Endothelial cell of umbilical vein (primary cell): Measurements from ENCODE around the gene FNBP1. TPM values are rescaled to one million over a fixed set of nuclear protein-coding genes. Genes with fewer than 3 reads are reported as not detected.

Source experiments
- BruUV-seq: library from RNA; stranded (reverse); fragments of 400-500 nt; replicated peaks from 2 replicates; lab custom pipeline; 2021; lab: Mats Ljungman, UMichigan
- CTCF ChIA-PET: fragments of 300-600, 350-600 bp; sonication (Branson Sonifier 250); formaldehyde crosslinking; loops from one replicate; lab custom pipeline; 2021; ENCODE audit warnings: antibody characterized with exemption, inconsistent platforms; lab: Charles Lee
- POLR2A ChIA-PET: fragments of 300-600, 350-600 bp; sonication (Branson Sonifier 250); formaldehyde crosslinking; loops from one replicate; lab custom pipeline; 2021; ENCODE audit warnings: antibody characterized with exemption, inconsistent platforms; lab: Charles Lee
- DNase-seq: peaks from one replicate; pipeline ENCODE4 v3.0.0-alpha.2; 2011; ENCODE audit warnings: low read depth, low spot score
- FAIRE-seq: peaks from 2 replicates; lab custom pipeline; 2011; peaks lifted over from hg19 to GRCh38; lab: Jason Lieb, UNC
- H2AFZ ChIP-seq: 2 replicates; pipeline ENCODE4 v1.6.0; 2012; ENCODE audit warnings: low read depth, low read length, control low read depth, inconsistent platforms
- H3K27ac ChIP-seq: 2 replicates; pipeline ENCODE4 v1.5.1; 2011; ENCODE audit warnings: low read depth, mild to moderate bottlenecking, control low read depth, low read length, moderate library complexity; ENCODE audit not compliant: insufficient read depth
- H3K27me3 ChIP-seq, 2 experiments: 2 replicates each; pipeline versions ENCODE4 v1.6.0 to v1.6.1; 2011; ENCODE audit warnings: low read length in 2 of 2, mixed read lengths in 1 of 2; ENCODE audit not compliant: control insufficient read depth in 2 of 2, insufficient read depth in 2 of 2
- H3K36me3 ChIP-seq, 2 experiments: 2 replicates in 1 of 2; 3 replicates in 1 of 2; pipeline ENCODE4 v1.5.1; 2011; ENCODE audit warnings: low read length in 2 of 2, mild to moderate bottlenecking in 1 of 2, moderate library complexity in 1 of 2; ENCODE audit not compliant: control insufficient read depth in 2 of 2, insufficient read depth in 2 of 2; ENCODE audit errors: extremely low read depth in 1 of 2
- H3K4me1 ChIP-seq: 3 replicates; pipeline ENCODE4 v1.5.1; 2011; ENCODE audit warnings: mild to moderate bottlenecking, low read length; ENCODE audit not compliant: control insufficient read depth, insufficient read depth; ENCODE audit errors: extremely low read depth
- H3K4me2 ChIP-seq: 2 replicates; pipeline ENCODE4 v1.6.1; 2011; ENCODE audit warnings: low read length, control low read depth, mixed read lengths; ENCODE audit not compliant: insufficient read depth
- H3K4me3 ChIP-seq, 3 experiments: fragments of 200-600 bp in 1 of 3; sonication (generic), shearing (Covaris generic) in 1 of 3; replicated peaks in 1 of 3; 2 replicates each; pipeline ENCODE4 v1.5.1; 2011 to 2016; ENCODE audit warnings: control low read depth in 3 of 3, low read length in 3 of 3, mild to moderate bottlenecking in 2 of 3, inconsistent platforms in 1 of 3, low read depth in 1 of 3, moderate library complexity in 1 of 3; ENCODE audit not compliant: insufficient read depth in 1 of 3
- H3K79me2 ChIP-seq: 2 replicates; pipeline ENCODE4 v1.6.0; 2012; ENCODE audit warnings: low read length, inconsistent platforms; ENCODE audit not compliant: control insufficient read depth, insufficient read depth
- H3K9ac ChIP-seq: replicated peaks from 2 replicates; pipeline ENCODE3; 2011; ENCODE audit warnings: low read length, control low read depth; ENCODE audit not compliant: insufficient read depth; ENCODE audit errors: extremely low read depth
- H3K9me1 ChIP-seq: replicated peaks from 3 replicates; pipeline ENCODE4 v1.6.0; 2011; ENCODE audit warnings: mild to moderate bottlenecking, low read length; ENCODE audit not compliant: control insufficient read depth, insufficient read depth; ENCODE audit errors: extremely low read depth
- H3K9me3 ChIP-seq: replicated peaks from 2 replicates; pipeline ENCODE4 v1.5.1; 2012; ENCODE audit warnings: low read length, inconsistent platforms; ENCODE audit not compliant: control insufficient read depth, insufficient read depth
- H4K20me1 ChIP-seq: replicated peaks from 2 replicates; pipeline ENCODE3; 2011; ENCODE audit warnings: mild to moderate bottlenecking, low read length; ENCODE audit not compliant: control insufficient read depth, insufficient read depth; ENCODE audit errors: extremely low read depth
- EZH2 ChIP-seq: IDR thresholded peaks from 2 replicates; pipeline ENCODE4 v1.6.1; 2012; ENCODE audit warnings: borderline replicate concordance, low read depth, mild to moderate bottlenecking, moderate library complexity, low read length, inconsistent platforms; ENCODE audit not compliant: severe bottlenecking
- FOS ChIP-seq: IDR thresholded peaks from 2 replicates; pipeline ENCODE4 v1.6.1; 2011; ENCODE audit warnings: mild to moderate bottlenecking, low read length, moderate library complexity, borderline replicate concordance; ENCODE audit not compliant: insufficient read depth
- GATA2 ChIP-seq: IDR thresholded peaks from 2 replicates; pipeline ENCODE4 v1.7.0; 2011; ENCODE audit warnings: low read depth, mild to moderate bottlenecking, moderate library complexity, mixed read lengths, low read length; ENCODE audit not compliant: insufficient read length, insufficient read depth
- JUN ChIP-seq: IDR thresholded peaks from 2 replicates; pipeline ENCODE4 v1.6.1; 2011; ENCODE audit warnings: borderline replicate concordance, low read depth; ENCODE audit not compliant: insufficient read length, insufficient read depth
- MYC ChIP-seq: IDR thresholded peaks from one replicate; pipeline ENCODE4 v1.6.1; 2011; ENCODE audit warnings: mild to moderate bottlenecking, low read depth, low read length
- POLR2A ChIP-seq: IDR thresholded peaks from 2 replicates; pipeline ENCODE4 v1.6.1; 2012; ENCODE audit warnings: low read depth, mild to moderate bottlenecking, control low read depth, low read length
- POLR2AphosphoS5 ChIP-seq: IDR thresholded peaks from 2 replicates; pipeline ENCODE4 v1.6.1; 2012; ENCODE audit warnings: low read depth, mild to moderate bottlenecking, control low read depth, low read length, moderate library complexity; ENCODE audit not compliant: insufficient read depth
- dilution Hi-C: fragments of 300-500 bp; cut with MboI; formaldehyde crosslinking; loops from one replicate; pipeline ENCODE4 v1.15.0; 2019; ENCODE audit warnings: low sequenced_read_pairs; ENCODE audit not compliant: extremely low pct_ligation_motif_present
- intact Hi-C: fragments of 100-400 bp; cut with micrococcal nuclease; formaldehyde crosslinking; loops from one replicate; pipeline ENCODE4 v1.10.0; 2022
- polyA plus RNA-seq, 4 experiments: library from polyadenylated mRNA; depleted of rRNA in 3 of 4; stranded (reverse) in 3 of 4; unstranded in 1 of 4; fragments of >200 nt; gene quantifications; 2 replicates each; pipeline versions ENCODE4 v1.2.1 to v1.2.3, GENCODE V29; 2011 to 2012; ENCODE audit warnings: missing spikeins in 1 of 4
- total RNA-seq: library from RNA; stranded (reverse); gene quantifications from 2 replicates; pipeline ENCODE4 v1.2.3, GENCODE V29; 2021
- TF ChIP-seq, protein P1 (sequence below): IDR thresholded peaks from 2 replicates; pipeline ENCODE4 v1.6.1; 2011; ENCODE audit not compliant: insufficient read depth, insufficient read length
- TF ChIP-seq, protein P2 (sequence below), 2 donors: IDR thresholded peaks; 1 replicate in 1 of 2; 2 replicates in 1 of 2; pipeline ENCODE4 v1.5.1; 2011; ENCODE audit warnings: low read length in 2 of 2, mild to moderate bottlenecking in 2 of 2, moderate library complexity in 2 of 2, control low read depth in 1 of 2, inconsistent platforms in 1 of 2, low read depth in 1 of 2; ENCODE audit not compliant: insufficient read depth in 1 of 2; ENCODE audit errors: extremely low read depth in 1 of 2

Gene FNBP1
- total and polyA plus RNA-seq, 2 donors (not counting 3 experiments of a cell fraction or from before 2014, with no cell fraction given) = 10.9 to 43.9 TPM

DNA sequence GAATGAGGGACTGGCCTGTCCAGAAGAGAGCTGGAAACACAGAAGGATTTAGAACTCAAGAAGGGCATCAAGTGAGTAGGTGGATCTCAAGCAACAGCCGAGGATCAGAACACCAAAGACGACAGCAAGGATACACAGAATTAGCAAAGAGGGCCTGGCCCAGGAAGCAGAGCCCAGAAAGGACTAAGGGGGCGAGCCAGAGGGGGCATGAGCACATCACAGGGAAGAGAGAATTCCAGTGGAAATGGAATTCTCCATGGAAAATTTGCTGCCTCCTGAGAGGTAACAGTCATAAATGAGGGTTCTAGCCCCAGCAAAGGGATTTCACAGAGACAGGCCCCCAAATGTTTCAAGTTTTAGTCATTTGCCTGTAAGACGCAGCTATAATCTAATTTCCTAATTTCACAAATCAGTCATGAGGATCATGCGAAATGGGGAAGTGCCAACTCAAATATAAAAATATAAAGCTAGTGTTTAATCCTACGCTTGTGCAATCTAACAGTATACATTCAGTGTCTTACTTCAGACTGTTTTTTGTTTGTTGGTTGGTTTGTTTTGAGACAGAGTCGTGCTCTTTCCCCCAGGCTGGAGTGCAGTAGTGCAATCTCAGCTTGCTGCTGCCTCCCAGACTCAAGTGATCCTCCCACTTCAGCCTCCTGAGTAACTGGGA, 46.7 kb downstream of the FNBP1 start:
- TF ChIP-seq JUN (no peak), EZH2 (no peak), POLR2A (no peak), MYC (no peak), POLR2AphosphoS5 (no peak), GATA2 (no peak), FOS (no peak)
- TF ChIP-seq, protein P1, sequence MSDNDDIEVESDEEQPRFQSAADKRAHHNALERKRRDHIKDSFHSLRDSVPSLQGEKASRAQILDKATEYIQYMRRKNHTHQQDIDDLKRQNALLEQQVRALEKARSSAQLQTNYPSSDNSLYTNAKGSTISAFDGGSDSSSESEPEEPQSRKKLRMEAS = no peak
- TF ChIP-seq, protein P2, sequence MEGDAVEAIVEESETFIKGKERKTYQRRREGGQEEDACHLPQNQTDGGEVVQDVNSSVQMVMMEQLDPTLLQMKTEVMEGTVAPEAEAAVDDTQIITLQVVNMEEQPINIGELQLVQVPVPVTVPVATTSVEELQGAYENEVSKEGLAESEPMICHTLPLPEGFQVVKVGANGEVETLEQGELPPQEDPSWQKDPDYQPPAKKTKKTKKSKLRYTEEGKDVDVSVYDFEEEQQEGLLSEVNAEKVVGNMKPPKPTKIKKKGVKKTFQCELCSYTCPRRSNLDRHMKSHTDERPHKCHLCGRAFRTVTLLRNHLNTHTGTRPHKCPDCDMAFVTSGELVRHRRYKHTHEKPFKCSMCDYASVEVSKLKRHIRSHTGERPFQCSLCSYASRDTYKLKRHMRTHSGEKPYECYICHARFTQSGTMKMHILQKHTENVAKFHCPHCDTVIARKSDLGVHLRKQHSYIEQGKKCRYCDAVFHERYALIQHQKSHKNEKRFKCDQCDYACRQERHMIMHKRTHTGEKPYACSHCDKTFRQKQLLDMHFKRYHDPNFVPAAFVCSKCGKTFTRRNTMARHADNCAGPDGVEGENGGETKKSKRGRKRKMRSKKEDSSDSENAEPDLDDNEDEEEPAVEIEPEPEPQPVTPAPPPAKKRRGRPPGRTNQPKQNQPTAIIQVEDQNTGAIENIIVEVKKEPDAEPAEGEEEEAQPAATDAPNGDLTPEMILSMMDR (IDR thresholded peaks at IDR 0.05; ENCODE audit: extremely low read depth in 1 of 2, insufficient read depth in 1 of 2, low read depth in 1 of 2, low read length in 2 of 2) = no peak
- BruUV-seq = no TSS peak
- H3K36me3 ChIP-seq = no peaks in the 10 kb centered on the region
- peaks cover 12% of the 10 kb centered on the region for H3K4me1 ChIP-seq
- no peaks in the 10 kb centered on the region for H4K20me1 ChIP-seq
- no peak overlapping the region for H3K27ac ChIP-seq
- H3K4me3 ChIP-seq = no peak overlapping the region
- no peaks in the 10 kb centered on the region for H3K27me3 ChIP-seq
- CTCF ChIA-PET = interaction anchor here (0.6 to 1.6 kb wide), 6 partner anchors 8 to 830 kb away, joined by 3 read pairs; no protein-coding TSS in a partner anchor
- H3K4me2 ChIP-seq = no peak overlapping the region
- dilution Hi-C loops = no loop called here
- intact Hi-C loops = no loop called here
- no peaks in the 10 kb centered on the region for H3K79me2 ChIP-seq
- no peak overlapping the region for H2AFZ ChIP-seq
- H3K9me1 ChIP-seq = no peaks in the 10 kb centered on the region
- POLR2A ChIA-PET = no interaction called here
- H3K9ac ChIP-seq = no peak overlapping the region
- FAIRE-seq (no peak), DNase-seq (no peak)
- no peaks in the 10 kb centered on the region for H3K9me3 ChIP-seq
